ENCODE measurements around the gene PHKB.
A peak's percentile ranks its signal among the peaks of the same experiment; 100 is the strongest.
"Not testable (repeated sequence)": the region's sequence is repeated elsewhere in the genome, so short reads cannot be mapped to it uniquely, and the experiment has no call there.

Gene PHKB

GRCh38 chr16:47553853-47554564 lies 92.9 kb downstream of the PHKB start:
- DNase-seq (ENCODE audit: insufficient read length, low spot score): no peak
- TF ChIP-seq POLR2A (IDR thresholded peaks at IDR 0.05; ENCODE audit: low read depth, low read length) (no peak), PAX5 (IDR thresholded peaks at IDR 0.05; ENCODE audit: insufficient read depth, low read length, severe bottlenecking) (no peak), SPI1 (IDR thresholded peaks at IDR 0.05; ENCODE audit: low read depth, low read length) (no peak), POU2F2 (IDR thresholded peaks at IDR 0.05; ENCODE audit: low read depth, low read length) (no peak), TAF1 (IDR thresholded peaks at IDR 0.05; ENCODE audit: low read depth, low read length) (no peak), POLR2AphosphoS5 (IDR thresholded peaks at IDR 0.05; ENCODE audit: low read depth, low read length) (no peak)
- FAIRE-seq: no peak

- DNase-seq (ENCODE audit: insufficient read length, low spot score); FAIRE-seq: not testable (repeated sequence)
Measured at GRCh38 chr16:47554587-47554986, 93.5 kb downstream of the PHKB start.

DNA sequence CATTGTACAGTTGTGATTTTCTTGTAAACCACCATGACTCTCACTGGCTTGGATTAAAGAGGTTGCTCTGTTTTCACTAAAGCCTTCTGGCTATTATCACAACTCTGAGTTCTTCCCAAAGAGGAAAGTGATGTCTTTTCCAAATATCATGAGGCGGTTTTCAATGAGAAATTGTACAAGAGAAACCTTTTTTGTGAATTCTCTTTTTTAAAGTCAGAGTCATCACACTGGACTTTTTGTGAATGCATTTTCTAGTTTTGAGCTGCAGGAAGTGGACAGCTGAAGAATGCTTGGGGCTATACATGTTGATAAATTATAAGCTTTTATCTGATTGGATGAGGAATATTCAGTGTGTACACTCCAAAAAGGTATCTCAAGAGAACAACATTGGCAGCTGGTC lies 100.2 kb downstream of the PHKB start:
- FAIRE-seq (no peak), DNase-seq (ENCODE audit: insufficient read length, low spot score) (no peak)
- TF ChIP-seq POLR2A (IDR thresholded peaks at IDR 0.05; ENCODE audit: low read depth, low read length) (no peak), PAX5 (IDR thresholded peaks at IDR 0.05; ENCODE audit: insufficient read depth, low read length, severe bottlenecking) (no peak), POU2F2 (IDR thresholded peaks at IDR 0.05; ENCODE audit: low read depth, low read length) (no peak), SPI1 (IDR thresholded peaks at IDR 0.05; ENCODE audit: low read depth, low read length) (no peak), POLR2AphosphoS5 (IDR thresholded peaks at IDR 0.05; ENCODE audit: low read depth, low read length) (no peak), TAF1 (IDR thresholded peaks at IDR 0.05; ENCODE audit: low read depth, low read length) (no peak)

DNA sequence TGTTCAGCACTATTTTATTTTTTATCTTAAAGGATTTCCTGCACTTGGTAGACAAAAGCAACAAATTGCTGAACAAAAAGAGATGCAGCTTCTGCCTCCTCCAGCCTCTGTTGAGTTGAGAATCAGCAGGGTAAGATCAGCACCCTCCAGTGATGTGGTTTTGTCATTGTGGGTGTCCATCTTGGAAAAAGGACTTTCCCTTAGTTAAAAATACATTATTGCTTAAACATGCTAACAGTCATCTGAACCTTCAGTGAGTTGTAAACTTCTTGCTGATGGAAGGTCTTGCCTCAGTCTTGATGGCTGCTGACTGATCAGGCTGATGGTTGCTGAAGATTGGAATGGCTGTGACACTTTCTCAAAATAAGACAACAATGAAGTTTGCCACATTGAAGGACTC lies 101.2 kb downstream of the PHKB start:
- DNase-seq (ENCODE audit: insufficient read length, low spot score) (no peak), FAIRE-seq (no peak)
- TF ChIP-seq POU2F2 (IDR thresholded peaks at IDR 0.05; ENCODE audit: low read depth, low read length) (no peak), POLR2A (IDR thresholded peaks at IDR 0.05; ENCODE audit: low read depth, low read length) (no peak), POLR2AphosphoS5 (IDR thresholded peaks at IDR 0.05; ENCODE audit: low read depth, low read length) (no peak), TAF1 (IDR thresholded peaks at IDR 0.05; ENCODE audit: low read depth, low read length) (no peak), SPI1 (IDR thresholded peaks at IDR 0.05; ENCODE audit: low read depth, low read length) (no peak), PAX5 (IDR thresholded peaks at IDR 0.05; ENCODE audit: insufficient read depth, low read length, severe bottlenecking) (no peak)

GRCh38 chr16:47565454-47565853 lies 104.3 kb downstream of the PHKB start:
- TF ChIP-seq TAF1 (IDR thresholded peaks at IDR 0.05; ENCODE audit: low read depth, low read length) (no peak), POLR2A (IDR thresholded peaks at IDR 0.05; ENCODE audit: low read depth, low read length) (no peak), POLR2AphosphoS5 (IDR thresholded peaks at IDR 0.05; ENCODE audit: low read depth, low read length) (no peak), SPI1 (IDR thresholded peaks at IDR 0.05; ENCODE audit: low read depth, low read length) (no peak), POU2F2 (IDR thresholded peaks at IDR 0.05; ENCODE audit: low read depth, low read length) (no peak), PAX5 (IDR thresholded peaks at IDR 0.05; ENCODE audit: insufficient read depth, low read length, severe bottlenecking) (no peak)
- FAIRE-seq (no peak), DNase-seq (ENCODE audit: insufficient read length, low spot score) (no peak)

- DNase-seq (ENCODE audit: insufficient read length, low spot score) (no peak), FAIRE-seq (no peak)
- TF ChIP-seq TAF1 (IDR thresholded peaks at IDR 0.05; ENCODE audit: low read depth, low read length) (no peak), SPI1 (IDR thresholded peaks at IDR 0.05; ENCODE audit: low read depth, low read length) (peak; percentile 54)
Measured at GRCh38 chr16:47567321-47567720, 106.2 kb downstream of the PHKB start.

- DNase-seq (ENCODE audit: insufficient read length, low spot score) (no peak), FAIRE-seq (no peak)
- TF ChIP-seq POLR2A (IDR thresholded peaks at IDR 0.05; ENCODE audit: low read depth, low read length) (no peak), TAF1 (IDR thresholded peaks at IDR 0.05; ENCODE audit: low read depth, low read length) (no peak), POU2F2 (IDR thresholded peaks at IDR 0.05; ENCODE audit: low read depth, low read length) (no peak), SPI1 (IDR thresholded peaks at IDR 0.05; ENCODE audit: low read depth, low read length) (no peak), PAX5 (IDR thresholded peaks at IDR 0.05; ENCODE audit: insufficient read depth, low read length, severe bottlenecking) (no peak), POLR2AphosphoS5 (IDR thresholded peaks at IDR 0.05; ENCODE audit: low read depth, low read length) (no peak)
Measured at GRCh38 chr16:47568351-47568750, 107.2 kb downstream of the PHKB start.

- TF ChIP-seq POLR2A (IDR thresholded peaks at IDR 0.05; ENCODE audit: low read depth, low read length) (no peak), POU2F2 (IDR thresholded peaks at IDR 0.05; ENCODE audit: low read depth, low read length) (no peak), PAX5 (IDR thresholded peaks at IDR 0.05; ENCODE audit: insufficient read depth, low read length, severe bottlenecking) (no peak), POLR2AphosphoS5 (IDR thresholded peaks at IDR 0.05; ENCODE audit: low read depth, low read length) (no peak)
- DNase-seq (ENCODE audit: insufficient read length, low spot score) (no peak), FAIRE-seq (no peak)
Measured at GRCh38 chr16:47571049-47571448, 109.9 kb downstream of the PHKB start.

GRCh38 chr16:47571711-47572110 lies 110.6 kb downstream of the PHKB start:
- no peak for DNase-seq (ENCODE audit: insufficient read length, low spot score)
- TF ChIP-seq SPI1 (IDR thresholded peaks at IDR 0.05; ENCODE audit: low read depth, low read length): no peak
- TF ChIP-seq POLR2AphosphoS5 (IDR thresholded peaks at IDR 0.05; ENCODE audit: low read depth, low read length): no peak
- TF ChIP-seq TAF1 (IDR thresholded peaks at IDR 0.05; ENCODE audit: low read depth, low read length): no peak
- no peak for TF ChIP-seq PAX5 (IDR thresholded peaks at IDR 0.05; ENCODE audit: insufficient read depth, low read length, severe bottlenecking)
- no peak for TF ChIP-seq POU2F2 (IDR thresholded peaks at IDR 0.05; ENCODE audit: low read depth, low read length)
- no peak for TF ChIP-seq POLR2A (IDR thresholded peaks at IDR 0.05; ENCODE audit: low read depth, low read length)
- FAIRE-seq: no peak

Data from GM12891 (cell line).